H1 (cell line): ENCODE measurements around the gene WIPF3. TPM values are rescaled to one million over a fixed set of nuclear protein-coding genes. Genes with fewer than 3 reads are reported as not detected.

Experiments used
- CTCF ChIA-PET: fragments of 300-600 bp; sonication (Branson Sonifier 250); formaldehyde crosslinking; loops from one replicate; lab custom pipeline; 2021; ENCODE audit not compliant: partially characterized antibody; lab: Charles Lee
- POLR2A ChIA-PET: fragments of 300-600 bp; sonication (Branson Sonifier 250); formaldehyde crosslinking; loops from one replicate; lab custom pipeline; 2021; ENCODE audit warnings: inconsistent platforms; ENCODE audit not compliant: partially characterized antibody; lab: Charles Lee
- DNase-seq, 2 experiments: peaks; one replicate each; pipeline versions ENCODE4 v3.0.0 to v3.0.0-alpha.2; 2010 to 2022; ENCODE audit warnings: low spot score in 2 of 2, low read depth in 1 of 2, mixed read lengths in 1 of 2
- FAIRE-seq: peaks from 2 replicates; lab custom pipeline; 2011; peaks lifted over from hg19 to GRCh38; lab: Jason Lieb, UNC
- H2AFZ ChIP-seq: 2 replicates; pipeline ENCODE4 v1.8.1; 2012; ENCODE audit warnings: low read length, inconsistent platforms
- H2AK5ac ChIP-seq: 2 replicates; pipeline ENCODE4 v1.6.1; 2013; ENCODE audit warnings: low read depth, low read length
- H2BK120ac ChIP-seq: replicated peaks from 2 replicates; pipeline ENCODE3; 2013; ENCODE audit warnings: low read depth, low read length, inconsistent platforms
- H2BK12ac ChIP-seq: 2 replicates; pipeline ENCODE4 v1.6.1; 2013; ENCODE audit warnings: low read depth, low read length
- H2BK15ac ChIP-seq: 2 replicates; pipeline ENCODE4 v1.6.1; 2013; ENCODE audit warnings: low read length
- H2BK20ac ChIP-seq: 2 replicates; pipeline ENCODE4 v1.6.1; 2013; ENCODE audit warnings: low read length
- H2BK5ac ChIP-seq: 2 replicates; pipeline ENCODE4 v1.6.1; 2013; ENCODE audit warnings: low read depth, low read length
- H3K14ac ChIP-seq: 2 replicates; pipeline ENCODE4 v1.6.1; 2013; ENCODE audit warnings: inconsistent platforms; ENCODE audit not compliant: insufficient read length
- H3K18ac ChIP-seq: 2 replicates; pipeline ENCODE4 v1.6.1; 2013; ENCODE audit warnings: low read length; ENCODE audit errors: extremely low read depth
- H3K23ac ChIP-seq: 2 replicates; pipeline ENCODE4 v1.6.1; 2013; ENCODE audit warnings: inconsistent platforms; ENCODE audit not compliant: insufficient read length
- H3K23me2 ChIP-seq: 2 replicates; pipeline ENCODE4 v1.6.1; 2013; ENCODE audit warnings: low read depth, low read length
- H3K27ac ChIP-seq: 2 replicates; pipeline ENCODE4 v1.6.1; 2011; ENCODE audit warnings: low read depth, low read length, inconsistent platforms
- H3K27me3 ChIP-seq, 4 experiments: replicated peaks in 1 of 4; 1 replicate in 1 of 4; 2 replicates in 3 of 4; pipeline versions ENCODE4 v1.6.1 to v1.8.1; 2011 to 2013; ENCODE audit warnings: low read length in 3 of 4, mild to moderate bottlenecking in 3 of 4, inconsistent platforms in 2 of 4, mixed read lengths in 2 of 4, moderate library complexity in 1 of 4; ENCODE audit not compliant: control insufficient read depth in 3 of 4, insufficient read depth in 3 of 4; ENCODE audit errors: extremely low read depth in 1 of 4
- H3K36me3 ChIP-seq, 4 experiments: 2 replicates each; pipeline versions ENCODE4 v1.6.1 to v1.8.1; 2011 to 2013; ENCODE audit warnings: mild to moderate bottlenecking in 4 of 4, low read length in 3 of 4, moderate library complexity in 2 of 4, control low read depth in 1 of 4, inconsistent platforms in 1 of 4; ENCODE audit not compliant: insufficient read depth in 4 of 4, control insufficient read depth in 2 of 4
- H3K4ac ChIP-seq: replicated peaks from 2 replicates; pipeline ENCODE3; 2013; ENCODE audit warnings: low read length, low read depth, mixed read lengths, inconsistent platforms; ENCODE audit not compliant: insufficient read length
- H3K4me1 ChIP-seq, 4 experiments: replicated peaks in 1 of 4; 1 replicate in 1 of 4; 2 replicates in 3 of 4; pipeline versions ENCODE4 v1.6.1 to v1.8.1; 2011 to 2013; ENCODE audit warnings: low read length in 3 of 4, inconsistent platforms in 2 of 4, mixed read lengths in 1 of 4; ENCODE audit not compliant: insufficient read depth in 4 of 4, control insufficient read depth in 3 of 4
- H3K4me2 ChIP-seq, 2 experiments: 2 replicates each; pipeline versions ENCODE4 v1.6.1 to v1.8.1; 2011 to 2013; ENCODE audit warnings: low read depth in 2 of 2, low read length in 2 of 2, control low read depth in 1 of 2, inconsistent platforms in 1 of 2, mild to moderate bottlenecking in 1 of 2; ENCODE audit not compliant: insufficient read depth in 1 of 2
- H3K4me3 ChIP-seq, 4 experiments: fragments of 200-600, 300-600 bp in 1 of 4; sonication (generic), shearing (Covaris generic), sonication (Bioruptor Twin) in 1 of 4; 2 replicates each; pipeline versions ENCODE4 v1.5.1 to v1.8.1; 2011 to 2016; ENCODE audit warnings: low read length in 4 of 4, low read depth in 3 of 4, control low read depth in 2 of 4, inconsistent platforms in 2 of 4, mild to moderate bottlenecking in 2 of 4, mixed read lengths in 1 of 4, moderate library complexity in 1 of 4; ENCODE audit not compliant: insufficient read depth in 2 of 4; ENCODE audit errors: extremely low read depth in 1 of 4
- H3K56ac ChIP-seq: replicated peaks from 2 replicates; pipeline ENCODE3; 2013; ENCODE audit warnings: low read depth, mild to moderate bottlenecking, mixed read lengths, low read length, inconsistent platforms; ENCODE audit not compliant: insufficient read length
- H3K79me1 ChIP-seq: 2 replicates; pipeline ENCODE4 v1.6.1; 2013; ENCODE audit warnings: low read depth, low read length, control low read depth
- H3K79me2 ChIP-seq, 2 experiments: 2 replicates each; pipeline versions ENCODE4 v1.6.1 to v1.8.1; 2012 to 2013; ENCODE audit warnings: low read length in 2 of 2, mild to moderate bottlenecking in 2 of 2, inconsistent platforms in 1 of 2; ENCODE audit not compliant: insufficient read depth in 2 of 2, control insufficient read depth in 1 of 2
- H3K9ac ChIP-seq, 4 experiments: replicated peaks in 1 of 4; 1 replicate in 1 of 4; 2 replicates in 3 of 4; pipeline versions ENCODE4 v1.6.1 to v1.8.1; 2011 to 2013; ENCODE audit warnings: low read depth in 3 of 4, low read length in 3 of 4, control low read depth in 2 of 4, mild to moderate bottlenecking in 2 of 4, moderate library complexity in 2 of 4, inconsistent platforms in 1 of 4; ENCODE audit errors: extremely low read depth in 1 of 4
- H3K9me3 ChIP-seq, 2 experiments: 2 replicates each; pipeline versions ENCODE4 v1.6.1 to v1.8.1; 2012 to 2013; ENCODE audit warnings: mild to moderate bottlenecking in 2 of 2, moderate library complexity in 2 of 2, control low read depth in 1 of 2, inconsistent platforms in 1 of 2, low read depth in 1 of 2, low read length in 1 of 2, mixed read lengths in 1 of 2; ENCODE audit not compliant: insufficient read depth in 2 of 2
- H4K20me1 ChIP-seq, 2 experiments: replicated peaks in 1 of 2; 2 replicates each; pipeline versions ENCODE3 to v1.8.1; 2011 to 2013; ENCODE audit warnings: inconsistent platforms in 2 of 2, low read length in 2 of 2, mild to moderate bottlenecking in 1 of 2; ENCODE audit not compliant: insufficient read depth in 2 of 2, control insufficient read depth in 1 of 2
- H4K5ac ChIP-seq: 2 replicates; pipeline ENCODE4 v1.6.1; 2013; ENCODE audit warnings: low read length, low read depth, mixed read lengths, inconsistent platforms; ENCODE audit not compliant: insufficient read length
- H4K8ac ChIP-seq: 2 replicates; pipeline ENCODE4 v1.8.0; 2013; ENCODE audit warnings: mild to moderate bottlenecking, moderate library complexity, low read length, inconsistent platforms; ENCODE audit not compliant: insufficient read depth; ENCODE audit errors: extremely low read depth
- H4K91ac ChIP-seq: replicated peaks from 2 replicates; pipeline ENCODE3; 2013; ENCODE audit warnings: low read length, mixed read lengths, inconsistent platforms; ENCODE audit not compliant: insufficient read length
- ATF3 ChIP-seq: IDR thresholded peaks from 2 replicates; pipeline ENCODE4 v1.6.1; 2011; ENCODE audit warnings: low read depth, mild to moderate bottlenecking, low read length; ENCODE audit not compliant: insufficient read depth
- CREB1 ChIP-seq: IDR thresholded peaks from 2 replicates; pipeline ENCODE4 v1.6.1; 2012; ENCODE audit warnings: inconsistent platforms
- KDM5A ChIP-seq: fragments of 200-600 bp; IDR thresholded peaks from 2 replicates; pipeline ENCODE4 v1.7.1; 2012; ENCODE audit warnings: mild to moderate bottlenecking, low read length, inconsistent platforms, mixed read lengths
- RAD21 ChIP-seq, 2 experiments: IDR thresholded peaks in 1 of 2; conservative IDR thresholded peaks in 1 of 2; 2 replicates each; pipeline ENCODE4 v1.6.1; 2011; ENCODE audit warnings: low read depth in 2 of 2, low read length in 2 of 2, improper control_type of control experiment in 1 of 2, inconsistent platforms in 1 of 2, mild to moderate bottlenecking in 1 of 2, moderate library complexity in 1 of 2
- TBP ChIP-seq: IDR thresholded peaks from 2 replicates; pipeline ENCODE4 v1.6.1; 2011; ENCODE audit warnings: low read depth, low read length, improper control_type of control experiment
- TCF12 ChIP-seq: IDR thresholded peaks from 2 replicates; pipeline ENCODE4 v1.6.1; 2011; ENCODE audit warnings: low read depth, mild to moderate bottlenecking, low read length
- WGBS, 2 experiments: shearing (Covaris generic) in 1 of 2; methylation state at CpG; one replicate each; pipeline versions ENCODE4 v1.1.6 to v1.1.7; 2013 to 2015; ENCODE audit warnings: low lambda C conversion rate in 2 of 2, mixed read lengths in 2 of 2, inconsistent platforms in 1 of 2, low coverage in 1 of 2, missing lambda C conversion rate in 1 of 2; ENCODE audit not compliant: insufficient replicate concordance in 2 of 2, insufficient coverage in 1 of 2, insufficient read length in 1 of 2; ENCODE audit errors: extremely low coverage in 1 of 2, missing lambda C conversion rate in 1 of 2; 5-methylcytosine and 5-hydroxymethylcytosine counted together
- polyA plus RNA-seq, 7 experiments: library from polyadenylated mRNA; depleted of rRNA in 3 of 7; stranded (reverse) in 5 of 7; unstranded in 2 of 7; fragments of >200 nt in 5 of 7; fragments of 200-250 nt in 2 of 7; gene quantifications; 1 replicate in 5 of 7; 2 replicates in 1 of 7; 4 replicates in 1 of 7; pipeline versions ENCODE4 v1.2.1 to v1.2.3, GENCODE V29; 2011 to 2013; ENCODE audit warnings: missing spikeins in 2 of 7, mixed read lengths in 2 of 7
- total RNA-seq: library from RNA; stranded (reverse); fragmentation: NEBNext Ultra II Directional; extraction: Animal tissue kit (Norgen Biotek cat#: 25700); gene quantifications from 2 replicates; pipeline ENCODE4 v1.2.1, GENCODE V29; 2021

Gene WIPF3
- total and polyA plus RNA-seq, 2 of the 8 experiments (the other 6 are each of a cell fraction or from before 2014, with no cell fraction given), result 5.0 to 12.1 TPM

GRCh38 chr7:29779017-29779416 lies 27.3 kb upstream of the WIPF3 start:
- H3K23ac ChIP-seq, result no peak overlapping the region
- no peak overlapping the region for H2BK12ac ChIP-seq
- H4K91ac ChIP-seq, result no peak overlapping the region
- no peaks in the 10 kb centered on the region for H3K23me2 ChIP-seq
- H3K9ac ChIP-seq, result no peak overlapping the region
- H3K56ac ChIP-seq, result no peak overlapping the region
- no peaks in the 10 kb centered on the region for H3K79me1 ChIP-seq
- FAIRE-seq (no peak), DNase-seq (no peak)
- ChIA-PET POLR2A (interaction anchor here (0.6 to 1.4 kb wide), 2 partner anchors 12 to 21 kb away, joined by 3 read pairs; no protein-coding TSS in a partner anchor), CTCF (interaction anchor here (0.9 to 1.1 kb wide), 2 partner anchors 15 to 31 kb away, joined by 3 read pairs; no protein-coding TSS in a partner anchor)
- no peak overlapping the region for H2BK5ac ChIP-seq
- no peak overlapping the region for H3K14ac ChIP-seq
- no peaks in the 10 kb centered on the region for H3K27me3 ChIP-seq
- no peak overlapping the region for H3K18ac ChIP-seq
- H3K79me2 ChIP-seq, result no peaks in the 10 kb centered on the region
- H2AK5ac ChIP-seq, result no peak overlapping the region
- no peak overlapping the region for H4K5ac ChIP-seq
- H3K27ac ChIP-seq, result no peak overlapping the region
- no peak overlapping the region for H2BK120ac ChIP-seq
- H3K4me2 ChIP-seq, result no peak overlapping the region
- H3K4me1 ChIP-seq, result no peaks in the 10 kb centered on the region
- H2BK20ac ChIP-seq, result no peak overlapping the region
- WGBS, 2 experiments, result 96% methylated on average over 2 of the region's 2 CpGs; no CpG with 5 or more reads in 1 of the 2 experiments
- H3K4me3 ChIP-seq, result no peak overlapping the region
- no peaks in the 10 kb centered on the region for H3K36me3 ChIP-seq
- no peaks in the 10 kb centered on the region for H4K20me1 ChIP-seq
- H3K9me3 ChIP-seq, result no peaks in the 10 kb centered on the region
- H2AFZ ChIP-seq, result no peak overlapping the region
- H2BK15ac ChIP-seq, result no peak overlapping the region
- H4K8ac ChIP-seq, result no peak overlapping the region
- H3K4ac ChIP-seq, result no peak overlapping the region
- TF ChIP-seq TBP, result no peak
- no peak for TF ChIP-seq ATF3
- no peak for TF ChIP-seq CREB1
- no peak for TF ChIP-seq KDM5A
- TF ChIP-seq RAD21 (IDR thresholded peaks at IDR 0.05 in 1 of 2, conservative IDR thresholded peaks at IDR 0.05 in 1 of 2; ENCODE audit: low read depth in 2 of 2, low read length in 2 of 2), result no peak
- TF ChIP-seq TCF12, result no peak
